ENCODE results near the gene SLC16A5.

DNA sequence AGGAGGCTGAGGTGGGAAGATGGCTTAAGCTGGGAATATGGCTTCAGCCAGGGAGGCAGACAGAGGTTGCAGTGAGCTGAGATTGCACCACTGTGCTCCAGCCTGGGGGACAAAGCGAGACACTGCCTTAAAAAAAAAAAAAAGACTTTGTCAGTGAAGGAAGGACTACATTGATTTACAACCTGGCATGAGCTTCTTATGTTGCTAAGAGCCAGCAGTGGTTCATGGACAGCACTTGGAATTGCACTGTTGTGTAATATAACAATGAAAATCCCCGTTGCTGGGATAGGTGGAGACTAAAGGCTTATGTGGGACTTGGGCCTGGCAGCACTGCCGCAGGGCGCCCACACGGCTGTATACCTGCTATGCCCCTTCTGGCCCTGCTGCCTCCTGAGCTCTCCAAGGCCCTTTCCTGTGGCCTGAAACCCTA is 14.1 kb upstream of the SLC16A5 start:
- no peak for TF ChIP-seq EZH2phosphoT487 (IDR thresholded peaks at IDR 0.05; ENCODE audit: borderline replicate concordance, low read length)
- TF ChIP-seq EZH2 (IDR thresholded peaks at IDR 0.05; ENCODE audit: low read length, unreplicated experiment): no peak
- TF ChIP-seq, protein P1, sequence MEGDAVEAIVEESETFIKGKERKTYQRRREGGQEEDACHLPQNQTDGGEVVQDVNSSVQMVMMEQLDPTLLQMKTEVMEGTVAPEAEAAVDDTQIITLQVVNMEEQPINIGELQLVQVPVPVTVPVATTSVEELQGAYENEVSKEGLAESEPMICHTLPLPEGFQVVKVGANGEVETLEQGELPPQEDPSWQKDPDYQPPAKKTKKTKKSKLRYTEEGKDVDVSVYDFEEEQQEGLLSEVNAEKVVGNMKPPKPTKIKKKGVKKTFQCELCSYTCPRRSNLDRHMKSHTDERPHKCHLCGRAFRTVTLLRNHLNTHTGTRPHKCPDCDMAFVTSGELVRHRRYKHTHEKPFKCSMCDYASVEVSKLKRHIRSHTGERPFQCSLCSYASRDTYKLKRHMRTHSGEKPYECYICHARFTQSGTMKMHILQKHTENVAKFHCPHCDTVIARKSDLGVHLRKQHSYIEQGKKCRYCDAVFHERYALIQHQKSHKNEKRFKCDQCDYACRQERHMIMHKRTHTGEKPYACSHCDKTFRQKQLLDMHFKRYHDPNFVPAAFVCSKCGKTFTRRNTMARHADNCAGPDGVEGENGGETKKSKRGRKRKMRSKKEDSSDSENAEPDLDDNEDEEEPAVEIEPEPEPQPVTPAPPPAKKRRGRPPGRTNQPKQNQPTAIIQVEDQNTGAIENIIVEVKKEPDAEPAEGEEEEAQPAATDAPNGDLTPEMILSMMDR (conservative IDR thresholded peaks at IDR 0.05; ENCODE audit: low read depth, low read length): no peak
